Stimulated activated CD4-positive, alpha-beta T cell treated with anti-CD3 and anti-CD28 coated beads, Interleukin-15, amount 100 ng/mL, for 48 hours (primary cell): ENCODE results near the gene TCF7.
A peak's percentile ranks its signal among the peaks of the same experiment; 100 is the strongest.

Experiments used
- DNase-seq, 2 donors: peaks; one replicate each; pipeline ENCODE4 v3.0.0-alpha.2; 2020; ENCODE audit warnings: low read depth in 2 of 2

The TCF7 gene

GRCh38 chr5:134090522-134090921, 24.0 kb upstream of the TCF7 start:
- no peak for DNase-seq

- no peak for DNase-seq
Measured at GRCh38 chr5:134091626-134092121, 22.8 kb upstream of the TCF7 start.

- DNase-seq: no peak
Measured at GRCh38 chr5:134092875-134093274, 21.6 kb upstream of the TCF7 start.

GRCh38 chr5:134093351-134093750, 21.1 kb upstream of the TCF7 start:
- DNase-seq: no peak

- no peak for DNase-seq
Measured at GRCh38 chr5:134095293-134095692, 19.2 kb upstream of the TCF7 start.

GRCh38 chr5:134095887-134096589, 18.4 kb upstream of the TCF7 start:
- no peak for DNase-seq

GRCh38 chr5:134097211-134097749, 17.2 kb upstream of the TCF7 start:
- DNase-seq: no peak

- no peak for DNase-seq
Measured at GRCh38 chr5:134098690-134099089, 15.8 kb upstream of the TCF7 start.

- DNase-seq: no peak
Measured at GRCh38 chr5:134099288-134099872, 15.1 kb upstream of the TCF7 start.

GRCh38 chr5:134099939-134100282, 14.6 kb upstream of the TCF7 start:
- DNase-seq: no peak

- DNase-seq: peak; percentile 81 to 85
Measured at GRCh38 chr5:134100283-134101091, 14.0 kb upstream of the TCF7 start.

GRCh38 chr5:134101686-134102439, 12.6 kb upstream of the TCF7 start:
- no peak for DNase-seq

- no peak for DNase-seq
Measured at GRCh38 chr5:134103397-134103796, 11.1 kb upstream of the TCF7 start.

GRCh38 chr5:134103998-134104654, 10.4 kb upstream of the TCF7 start:
- DNase-seq: no peak

GRCh38 chr5:134106991-134107701, 7.3 kb upstream of the TCF7 start:
- DNase-seq: no peak

GRCh38 chr5:134107779-134108178, 6.7 kb upstream of the TCF7 start:
- no peak for DNase-seq

- DNase-seq: no peak
Measured at GRCh38 chr5:134110382-134110781, 4.1 kb upstream of the TCF7 start.

GRCh38 chr5:134111741-134112647, 2.5 kb upstream of the TCF7 start:
- no peak for DNase-seq

GRCh38 chr5:134112726-134113362, 1.6 kb upstream of the TCF7 start:
- DNase-seq: no peak
